Measurements from ENCODE around the gene HAUS2.
"Not testable (repeated sequence)": the region's sequence is repeated elsewhere in the genome, so short reads cannot be mapped to it uniquely, and the experiment has no call there.

HAUS2 gene

DNA sequence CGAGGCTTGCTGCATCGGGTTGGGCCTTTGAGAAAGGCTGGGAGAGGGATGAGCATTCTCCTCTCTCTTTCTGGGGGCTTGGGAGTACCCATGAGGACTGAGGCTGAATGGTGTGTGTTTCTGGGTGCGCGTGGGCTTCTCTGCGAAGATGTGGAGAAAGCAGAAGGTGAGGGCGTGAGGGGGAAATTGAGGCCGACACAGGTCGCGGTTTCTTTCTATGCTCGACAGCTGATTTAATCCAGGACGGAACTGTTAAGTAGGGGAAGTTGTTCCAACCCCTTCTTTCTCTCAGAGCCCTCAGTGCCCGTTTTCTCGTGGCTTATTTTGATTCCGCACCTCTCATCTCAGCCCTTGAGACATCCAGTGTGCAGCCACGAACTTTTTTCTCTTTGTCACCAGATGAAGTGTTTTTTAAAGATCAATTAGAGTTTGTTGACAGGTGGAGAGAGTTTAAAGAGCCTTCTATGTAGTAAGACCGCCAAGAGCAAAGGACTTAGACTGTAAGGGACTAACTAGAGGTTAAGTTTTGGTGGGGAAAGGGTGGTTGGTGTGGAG lies 27.5 kb downstream of the HAUS2 start:
- DNase-seq = peak in 1 of 2 experiments; percentile 35

DNA sequence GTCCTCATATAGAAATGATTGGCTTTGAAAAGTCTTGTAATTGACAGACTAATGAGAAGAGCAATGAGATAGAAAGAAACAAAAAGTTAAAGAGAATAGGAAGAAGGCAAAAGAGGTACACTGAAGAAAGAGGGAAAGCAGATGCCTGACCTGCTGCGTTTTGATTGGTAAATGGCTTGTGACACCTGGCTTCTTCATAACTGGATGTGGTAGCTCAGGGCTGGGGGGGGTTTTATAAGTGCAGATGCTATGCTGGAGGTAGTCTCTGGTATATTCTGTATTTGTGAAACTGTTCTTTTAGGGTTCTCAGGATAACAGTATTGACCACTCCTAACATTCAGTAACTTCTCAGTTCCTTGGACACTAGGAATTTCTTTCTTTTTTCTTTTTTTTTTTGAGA lies 28.1 kb downstream of the HAUS2 start:
- DNase-seq = no peak

DNA sequence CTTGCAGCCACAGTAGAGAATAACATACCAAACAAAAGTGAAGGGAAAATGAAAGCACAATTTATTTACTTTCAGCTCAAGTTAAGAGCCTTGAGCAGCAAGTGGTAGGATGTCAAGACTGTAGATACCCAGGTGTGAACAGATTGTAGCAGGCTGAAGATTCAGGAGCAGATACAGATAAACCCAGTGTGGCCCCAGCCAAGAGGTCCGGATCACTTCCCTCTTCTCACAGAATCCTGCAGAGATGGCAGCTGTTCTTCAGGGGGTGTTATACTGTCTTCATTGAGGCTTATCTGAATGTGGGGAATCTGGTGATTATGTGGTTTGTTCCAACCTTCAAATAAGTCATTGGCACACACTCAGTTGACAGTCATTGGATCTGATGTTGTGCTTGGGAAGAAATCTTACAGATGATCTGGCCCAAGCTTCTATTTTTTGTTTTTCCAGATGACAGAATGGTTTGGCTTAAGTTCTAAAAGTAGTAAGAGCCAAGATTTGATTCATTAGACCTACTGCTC lies 28.9 kb downstream of the HAUS2 start:
- DNase-seq = no peak

DNA sequence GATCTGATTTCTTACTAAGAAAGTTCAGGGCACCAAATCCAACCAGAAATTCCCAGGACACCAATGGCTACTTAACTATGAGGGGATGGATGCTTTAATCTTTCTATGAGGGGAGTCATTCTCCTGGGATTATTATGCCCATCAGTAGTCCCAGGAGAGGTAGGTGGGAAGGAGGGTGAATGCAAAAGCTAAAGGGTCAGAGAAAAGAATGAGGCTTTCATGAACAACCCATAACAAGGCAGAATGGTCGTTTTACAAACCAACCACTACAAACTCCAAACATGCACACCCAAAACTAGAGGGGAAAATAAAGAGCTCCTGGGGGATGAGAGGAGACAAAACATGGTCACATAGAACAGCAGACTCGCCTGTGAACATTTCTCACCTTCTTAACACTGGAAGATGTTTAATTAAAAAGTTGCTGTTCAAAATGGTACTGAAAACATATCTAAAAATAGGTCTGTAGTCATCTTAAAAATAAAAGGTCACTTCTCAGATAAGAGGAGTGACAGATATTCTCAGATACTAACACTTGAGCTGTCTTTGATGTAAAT lies 30.4 kb downstream of the HAUS2 start:
- DNase-seq = no peak

DNA sequence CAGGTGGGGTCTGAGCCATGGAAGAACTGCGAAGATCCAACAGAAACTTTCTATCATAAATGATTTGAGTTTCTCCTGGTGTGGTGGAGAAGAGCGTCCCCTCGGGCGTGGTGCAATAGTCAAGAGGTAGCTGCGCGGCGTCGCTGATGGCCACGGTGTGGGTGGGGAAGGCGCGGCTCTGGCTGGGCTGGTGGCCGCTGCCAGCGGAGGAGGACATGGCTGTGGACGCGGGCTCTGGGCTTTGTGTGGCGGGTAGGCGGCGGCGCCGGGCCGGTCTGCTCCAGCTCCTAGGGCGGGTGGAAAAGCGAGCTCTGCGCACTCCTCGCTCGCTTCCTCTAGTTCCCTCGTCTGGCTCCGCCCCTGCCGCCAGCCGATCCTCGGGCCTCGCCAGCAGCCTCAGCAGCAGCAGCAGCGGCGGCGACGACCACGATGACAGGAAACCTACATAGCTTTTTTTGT lies 32.7 kb downstream of the HAUS2 start:
- peak; percentile 47 to 73 for DNase-seq

DNA sequence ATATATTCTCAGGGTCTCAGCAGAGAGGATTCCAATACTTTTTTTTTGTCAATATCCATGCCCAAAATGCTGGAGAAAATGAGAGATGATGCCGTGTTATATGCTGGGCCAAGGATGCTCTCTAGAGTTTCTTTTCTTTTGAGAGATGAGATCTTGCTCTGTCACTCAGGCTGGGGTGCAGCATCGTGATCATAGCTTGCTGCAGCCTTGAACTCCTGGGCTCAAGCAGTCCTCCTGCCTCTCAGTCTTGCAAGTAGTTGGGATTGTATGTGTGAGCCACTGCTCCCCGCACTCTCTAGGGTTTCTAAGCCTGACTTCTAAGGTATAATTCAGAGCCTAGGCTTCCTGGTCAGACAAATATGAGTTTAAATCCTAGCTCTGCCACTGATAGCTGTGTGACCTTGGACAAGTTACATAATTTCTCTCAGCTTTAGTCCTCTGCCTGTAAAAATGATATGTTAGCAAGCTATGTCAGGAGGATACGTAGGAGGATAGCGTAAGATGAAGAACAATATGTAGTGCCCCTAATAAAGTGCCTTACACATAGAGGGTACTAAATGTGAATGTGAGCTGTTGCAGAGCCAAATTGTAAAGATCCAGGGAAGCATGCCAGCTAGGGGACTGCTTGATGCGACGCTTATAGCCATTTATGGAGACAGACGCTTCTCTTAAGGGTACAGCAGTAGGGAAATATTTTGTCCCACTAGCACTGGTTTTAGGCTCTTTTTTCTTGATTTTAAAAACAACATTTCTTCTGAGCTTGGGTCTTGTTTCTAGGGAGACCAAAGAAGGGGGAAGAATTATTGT lies 34.1 kb downstream of the HAUS2 start:
- no peak for DNase-seq

DNA sequence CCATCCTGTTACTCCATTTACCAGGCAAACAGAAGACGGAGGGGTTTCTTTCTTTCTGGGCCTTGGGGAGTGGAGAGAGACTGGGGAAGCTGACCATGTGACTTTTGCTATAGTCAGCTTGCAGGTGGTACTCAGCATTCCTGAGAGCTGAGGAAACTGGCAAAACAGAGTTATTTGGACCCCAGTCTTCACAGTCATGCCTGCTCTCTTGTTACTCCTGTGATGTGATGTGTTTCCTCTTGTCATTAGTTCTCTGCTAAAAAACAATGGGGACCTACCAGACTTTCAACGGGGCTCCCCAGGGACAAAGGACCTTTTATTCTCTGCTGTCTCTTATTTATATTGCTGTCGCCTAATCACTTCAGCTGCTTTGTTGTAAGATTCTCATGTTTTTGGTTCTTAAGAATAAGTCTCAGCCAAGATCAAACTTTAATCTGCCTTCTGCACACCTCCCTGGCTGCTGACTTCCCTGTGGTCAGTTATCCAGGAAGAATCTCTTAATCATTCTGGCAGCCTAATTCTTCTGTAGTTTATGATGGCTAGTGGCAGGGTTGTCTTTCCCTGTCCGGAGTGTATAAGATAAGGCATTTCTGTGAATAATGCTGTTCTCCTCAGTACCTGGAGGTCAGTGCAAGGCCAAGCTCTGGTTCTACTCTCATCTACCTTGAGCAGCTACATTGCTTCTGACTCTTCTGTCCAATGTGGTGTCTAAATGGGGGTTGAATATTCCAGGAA lies 35.6 kb downstream of the HAUS2 start:
- no peak for DNase-seq

DNA sequence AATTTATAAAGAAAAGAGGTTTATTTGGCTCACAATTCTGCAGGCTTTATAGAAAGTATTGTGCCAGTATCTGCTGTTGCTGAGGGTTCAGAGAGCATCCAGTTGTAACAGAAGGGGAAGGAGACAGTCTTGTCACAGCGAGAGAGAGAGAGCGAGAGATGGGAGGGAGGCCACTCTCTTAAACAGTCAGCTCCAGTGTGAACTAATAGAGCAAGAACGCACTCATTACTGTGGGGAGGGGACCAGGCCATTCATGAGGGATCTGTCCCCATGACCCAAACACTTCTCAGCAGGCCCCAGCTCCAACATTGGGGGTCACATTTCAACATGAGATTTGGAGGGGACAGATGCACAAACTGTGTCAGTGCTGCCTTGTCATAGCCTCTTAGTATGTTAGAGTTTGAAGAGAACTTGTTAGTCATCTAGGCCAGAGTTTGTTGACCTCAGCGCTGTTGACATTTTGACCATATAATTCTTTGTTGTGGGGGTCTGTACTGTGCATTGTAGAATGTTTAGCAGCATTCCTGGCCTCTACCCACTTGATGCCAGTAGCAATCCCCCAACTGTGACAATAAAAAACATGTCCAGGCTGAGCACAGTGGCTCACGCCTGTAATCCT lies 42.1 kb downstream of the HAUS2 start:
- DNase-seq = no peak

DNA sequence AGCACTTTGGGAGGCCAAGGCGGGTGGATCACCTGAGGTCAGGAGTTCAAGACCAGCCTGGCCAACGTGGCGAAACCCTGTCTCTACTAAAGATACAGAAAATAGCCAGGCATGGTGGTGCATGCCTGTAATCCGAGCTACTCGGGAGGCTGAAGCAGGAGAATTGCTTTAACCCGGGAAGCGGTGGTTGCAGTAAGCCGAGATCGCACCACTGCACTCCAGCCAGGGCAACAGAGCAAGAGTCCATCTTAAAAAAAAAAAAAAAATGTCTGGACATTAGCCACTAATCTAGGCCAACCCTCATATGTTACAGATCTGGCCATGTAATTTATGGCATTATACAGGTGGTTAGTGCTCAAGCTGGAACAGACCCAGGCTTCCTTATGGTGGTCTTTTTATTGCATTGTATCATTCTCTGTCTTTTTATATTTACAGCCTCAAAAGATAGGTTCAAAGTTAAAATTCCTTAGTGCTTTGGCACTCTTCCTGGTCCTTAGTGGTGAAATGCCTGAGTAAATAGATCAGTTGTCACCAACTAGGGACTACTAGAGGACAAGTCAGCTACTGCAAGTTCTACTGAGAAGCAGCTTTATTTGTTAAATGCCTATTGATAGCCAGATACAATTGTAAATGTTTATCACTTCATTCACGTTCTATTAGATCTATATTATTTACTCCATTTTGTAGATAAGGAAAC lies 42.7 kb downstream of the HAUS2 start:
- peak; percentile 51 to 54 for DNase-seq

DNA sequence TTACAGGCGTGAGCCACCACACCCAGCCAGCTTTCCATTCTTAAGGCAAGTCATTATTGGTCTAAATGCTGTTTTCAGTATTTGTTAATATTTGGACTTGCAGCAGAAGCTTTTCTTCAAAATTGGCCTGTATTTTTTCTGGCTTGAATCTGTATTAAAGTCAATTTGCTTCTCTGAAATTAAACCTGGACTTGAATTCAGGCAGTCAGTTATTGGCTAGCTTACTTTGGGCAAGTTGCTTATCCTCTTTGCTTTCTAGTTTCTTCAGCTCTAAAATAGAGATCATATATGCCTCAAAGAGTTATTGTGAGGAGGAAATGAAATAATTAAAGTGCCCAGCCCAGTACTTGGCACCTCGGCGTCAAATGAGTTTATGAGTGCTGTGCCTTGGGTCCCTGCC lies 44.1 kb downstream of the HAUS2 start:
- no peak for DNase-seq

DNA sequence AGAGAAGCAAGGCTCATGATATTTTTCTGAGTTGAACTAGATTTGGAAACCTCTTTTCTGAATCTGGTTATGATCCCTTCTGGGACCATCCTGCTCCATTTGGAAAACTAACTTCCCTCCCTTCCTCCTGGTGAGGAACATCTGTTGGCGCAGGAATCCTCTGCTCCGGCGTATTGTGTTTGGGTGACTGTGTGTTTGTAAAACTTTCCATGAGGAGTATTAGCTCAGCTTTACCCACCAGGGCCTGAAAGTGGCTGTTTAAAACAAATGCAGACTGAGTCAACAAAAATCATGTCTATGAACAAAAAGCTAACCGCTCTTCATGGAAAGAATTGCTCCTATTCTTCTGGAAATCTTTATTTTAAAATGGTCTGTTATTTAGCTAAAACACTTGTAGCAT lies 44.5 kb downstream of the HAUS2 start:
- DNase-seq = no peak

DNA sequence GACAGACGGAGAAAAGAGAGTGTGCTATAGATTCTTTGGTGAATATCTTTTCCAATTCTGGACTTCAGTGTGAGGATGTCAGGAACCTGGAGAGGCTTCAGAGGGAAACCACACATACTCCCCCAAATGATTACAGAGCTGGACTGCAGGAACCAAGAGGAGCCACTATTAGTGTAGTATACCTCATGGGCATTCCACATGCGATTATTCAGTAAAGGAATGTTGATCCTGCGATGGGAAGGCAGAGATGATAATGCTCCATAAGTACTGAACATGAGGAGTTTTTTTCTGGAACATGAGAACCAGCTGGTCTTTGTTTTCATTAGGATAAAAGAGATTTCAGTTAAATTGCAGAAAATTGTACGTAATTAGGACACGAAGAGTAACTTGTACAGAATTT lies 45.5 kb downstream of the HAUS2 start:
- no peak for DNase-seq

DNA sequence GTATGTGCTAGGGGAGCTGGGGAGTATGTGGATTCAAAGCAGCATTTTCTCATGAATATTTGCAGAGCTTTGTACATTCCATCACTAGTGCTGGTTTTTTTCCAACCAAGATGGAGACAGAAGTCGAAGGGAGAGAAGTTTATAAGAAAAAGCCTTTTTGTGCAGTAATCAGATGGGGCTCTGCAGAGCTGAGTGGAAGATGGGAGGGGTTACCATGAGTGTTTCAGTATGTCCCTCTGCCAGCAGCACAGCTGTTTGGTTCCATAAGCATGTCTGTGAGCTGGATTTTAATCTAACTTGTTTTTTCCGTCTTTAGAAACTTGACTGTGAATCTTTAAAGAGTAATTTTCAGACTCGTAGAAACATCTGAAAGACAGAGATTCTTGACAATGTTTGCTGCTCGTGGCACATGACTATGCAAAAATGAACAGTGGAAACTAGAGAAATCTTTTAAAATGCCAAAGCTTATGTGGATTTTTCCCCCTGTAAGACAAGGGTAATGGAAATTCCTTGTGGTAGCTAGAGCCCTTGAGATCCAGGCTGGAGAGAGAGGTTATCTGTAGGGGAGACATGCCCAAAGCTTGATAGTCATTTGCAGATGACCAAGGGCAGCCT lies 47.1 kb downstream of the HAUS2 start:
- no peak for DNase-seq

DNA sequence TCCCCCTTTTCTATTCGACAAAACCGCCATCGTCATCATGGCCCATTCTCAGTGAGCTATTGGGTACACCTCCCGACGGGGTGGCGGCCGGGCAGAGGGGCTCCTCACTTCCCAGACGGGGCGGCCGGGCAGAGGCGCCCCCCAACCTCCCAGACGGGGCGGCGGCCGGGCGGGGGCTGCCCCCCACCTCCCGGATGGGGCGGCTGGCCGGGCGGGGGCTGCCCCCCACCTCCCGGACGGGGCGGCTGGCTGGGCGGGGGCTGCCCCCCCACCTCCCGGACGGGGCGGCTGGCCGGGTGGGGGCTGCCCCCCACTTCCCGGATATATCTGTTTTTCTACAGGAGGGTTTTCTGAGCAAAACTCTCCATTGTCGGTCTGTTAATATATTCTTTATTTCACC lies 52.7 kb downstream of the HAUS2 start:
- not testable (repeated sequence) for DNase-seq

DNA sequence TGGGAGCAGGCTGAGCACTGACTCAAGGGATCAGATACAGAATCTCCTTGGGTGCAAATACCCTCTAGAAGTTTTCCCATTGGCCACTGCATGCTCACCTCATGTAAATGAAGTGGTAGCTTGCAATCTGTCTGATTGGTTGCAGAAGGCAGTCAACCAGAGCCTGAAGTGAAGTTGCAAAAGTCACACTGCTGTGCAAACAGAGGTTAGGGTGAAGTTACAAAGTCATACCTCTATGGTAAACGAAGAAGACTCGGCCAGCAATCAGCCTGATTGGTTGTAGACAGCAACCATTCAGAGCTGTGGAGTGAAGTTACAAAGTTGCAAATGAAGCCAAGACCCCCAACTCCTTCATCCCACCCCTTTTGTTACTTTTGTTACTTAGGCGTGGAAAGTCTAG lies 53.9 kb downstream of the HAUS2 start:
- DNase-seq = no peak

DNA sequence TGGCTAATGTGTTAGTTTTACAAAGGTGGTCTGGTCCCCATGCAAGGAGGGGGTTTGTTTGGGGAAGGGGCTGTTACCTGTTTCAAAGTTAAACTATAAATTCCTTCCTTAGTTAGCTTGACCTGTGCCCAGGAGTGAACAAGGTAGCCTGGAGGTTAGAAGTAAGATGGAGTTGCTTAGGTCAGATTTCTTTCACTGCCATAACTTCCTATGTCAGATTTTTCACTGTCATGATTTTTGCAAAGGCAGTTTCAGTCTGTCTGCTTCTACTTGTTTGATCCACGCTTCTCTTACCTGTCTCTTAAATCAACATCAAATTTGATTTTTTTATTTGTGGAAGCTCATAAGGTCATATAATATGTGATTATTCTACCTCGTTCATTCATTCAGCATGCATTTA lies 55.3 kb downstream of the HAUS2 start:
- DNase-seq = no peak

DNA sequence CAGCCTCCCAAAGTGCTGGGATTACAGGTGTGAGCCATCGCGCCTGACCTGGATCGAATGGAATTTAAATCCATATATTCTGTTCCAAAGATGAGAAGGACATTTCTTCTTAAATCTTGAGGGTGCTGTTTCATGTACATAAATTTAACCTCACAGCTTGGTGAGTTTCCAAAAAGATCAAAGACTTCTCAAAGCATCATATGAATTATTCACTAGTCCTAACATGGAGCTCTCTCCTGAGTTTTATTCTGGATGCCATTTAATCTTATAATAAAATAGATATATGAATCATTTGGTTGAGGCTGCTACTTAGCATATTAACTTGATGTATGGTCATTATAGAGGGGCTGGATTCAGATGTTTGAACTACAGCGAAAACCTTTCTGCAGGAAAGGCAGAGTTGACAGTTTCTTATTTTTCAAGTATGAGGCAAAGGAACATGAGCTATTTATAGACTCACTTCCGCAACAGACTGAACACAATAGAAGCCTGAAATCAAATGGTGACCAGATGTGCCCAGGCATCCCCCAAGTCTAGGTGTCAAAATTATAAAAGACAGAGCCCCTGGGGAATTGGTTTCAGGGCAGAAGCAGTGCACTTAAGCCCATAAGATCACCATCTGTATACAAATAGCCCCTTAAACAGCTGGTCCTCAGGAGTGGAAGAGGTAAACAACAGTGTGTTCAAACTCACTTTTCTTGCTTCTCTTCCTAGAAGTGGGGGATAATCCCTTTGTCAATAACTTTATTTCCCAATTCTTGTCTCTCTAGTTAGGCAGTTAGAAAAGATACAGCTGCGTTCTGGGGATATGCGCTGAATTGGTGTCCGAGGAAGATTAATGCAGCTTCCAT lies 56.5 kb downstream of the HAUS2 start:
- DNase-seq = peak; percentile 20 to 44

DNA sequence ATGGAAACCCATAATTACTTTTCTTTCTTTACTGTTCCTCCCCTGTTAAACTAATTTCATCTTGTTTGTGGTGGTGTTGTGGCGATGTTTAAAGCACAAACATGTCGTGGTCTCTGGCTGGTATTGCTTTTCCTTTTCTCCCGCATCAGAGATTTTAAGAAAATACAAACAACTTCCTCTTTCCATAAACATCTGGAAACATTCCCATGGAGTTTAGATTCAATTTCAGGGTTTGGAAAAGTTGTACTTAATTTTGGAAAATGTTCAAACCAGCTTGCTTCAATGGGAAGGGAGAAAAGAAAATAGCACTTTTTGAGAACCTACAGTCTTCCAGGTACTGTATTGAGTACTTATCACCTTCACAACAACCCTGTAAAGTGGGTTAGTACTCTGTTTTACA lies 57.2 kb downstream of the HAUS2 start:
- no peak for DNase-seq

DNA sequence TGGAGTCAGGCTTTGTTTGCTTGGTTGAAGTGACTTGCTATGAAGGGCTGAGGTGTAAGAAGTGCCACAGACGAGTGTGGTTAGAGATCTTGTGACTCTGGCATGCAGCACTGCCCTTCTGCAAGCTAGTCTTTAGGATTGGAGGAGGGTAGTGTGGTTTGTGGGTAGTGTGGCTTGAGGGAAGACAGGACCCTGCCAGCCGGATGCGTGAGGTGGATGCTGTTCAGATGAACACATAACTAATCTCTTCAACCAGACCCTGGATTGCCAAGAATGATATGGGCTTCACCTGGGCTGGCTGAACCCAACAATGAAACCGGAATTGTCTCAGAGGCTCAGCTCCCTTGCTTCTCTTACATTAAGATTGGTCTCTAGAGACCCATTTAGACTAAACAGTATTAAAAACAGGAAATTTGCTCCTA lies 59.5 kb downstream of the HAUS2 start:
- DNase-seq = peak in 1 of 2 experiments; percentile 26

DNA sequence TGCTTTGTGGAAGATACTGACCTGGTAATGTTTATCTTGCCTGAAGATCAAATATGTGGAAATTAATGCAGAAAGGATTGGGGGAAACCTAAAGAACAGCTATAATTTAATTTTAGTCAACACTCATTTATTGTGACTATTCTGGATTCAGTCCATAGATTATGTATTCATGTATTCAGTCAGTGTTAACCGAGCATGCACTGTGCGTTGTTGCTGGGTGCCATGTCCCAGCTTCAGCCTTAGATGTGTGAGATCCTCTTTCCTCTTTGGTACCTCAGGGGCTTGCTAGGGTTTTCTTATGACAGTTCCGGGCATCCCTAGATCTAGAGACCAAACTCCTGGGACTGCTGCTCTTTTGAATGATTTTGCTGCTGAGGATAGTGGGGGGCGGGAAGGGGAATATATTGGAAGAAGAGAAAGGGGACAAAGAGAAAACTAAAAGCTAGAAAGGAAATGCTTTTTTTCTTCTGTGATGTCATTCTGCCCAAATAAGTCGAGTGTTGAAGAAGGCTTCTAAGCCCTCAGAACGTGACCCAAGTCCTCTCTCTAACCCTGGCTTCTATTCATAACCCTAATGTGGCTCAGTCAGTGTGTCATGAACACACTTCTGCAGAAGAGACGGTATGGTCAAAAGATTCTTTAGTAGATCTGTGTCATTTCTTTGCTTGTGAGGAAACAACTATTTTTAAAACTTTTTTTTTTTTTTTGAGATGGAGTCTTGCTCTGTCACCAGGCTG lies 60.3 kb downstream of the HAUS2 start:
- DNase-seq = no peak

Data from Kasumi-1 (cell line).